ES-I3 (cell line): Measurements from ENCODE around the gene ETV6.

Experiments
- H3K36me3 ChIP-seq: 2 replicates; pipeline ENCODE4 v1.6.1; 2013; ENCODE audit warnings: mild to moderate bottlenecking, low read length, control low read depth, moderate library complexity; ENCODE audit not compliant: insufficient read depth
- H3K4me1 ChIP-seq: 2 replicates; pipeline ENCODE4 v1.6.1; 2013; ENCODE audit warnings: mild to moderate bottlenecking, control low read depth, low read length; ENCODE audit not compliant: insufficient read depth
- H3K9ac ChIP-seq: 2 replicates; pipeline ENCODE4 v1.6.1; 2013; ENCODE audit warnings: low read depth, mild to moderate bottlenecking, low read length, moderate library complexity
- H3K9me3 ChIP-seq: 2 replicates; pipeline ENCODE4 v1.6.1; 2013; ENCODE audit warnings: mild to moderate bottlenecking, low read length, moderate library complexity; ENCODE audit not compliant: control insufficient read depth, insufficient read depth

ETV6 gene

DNA sequence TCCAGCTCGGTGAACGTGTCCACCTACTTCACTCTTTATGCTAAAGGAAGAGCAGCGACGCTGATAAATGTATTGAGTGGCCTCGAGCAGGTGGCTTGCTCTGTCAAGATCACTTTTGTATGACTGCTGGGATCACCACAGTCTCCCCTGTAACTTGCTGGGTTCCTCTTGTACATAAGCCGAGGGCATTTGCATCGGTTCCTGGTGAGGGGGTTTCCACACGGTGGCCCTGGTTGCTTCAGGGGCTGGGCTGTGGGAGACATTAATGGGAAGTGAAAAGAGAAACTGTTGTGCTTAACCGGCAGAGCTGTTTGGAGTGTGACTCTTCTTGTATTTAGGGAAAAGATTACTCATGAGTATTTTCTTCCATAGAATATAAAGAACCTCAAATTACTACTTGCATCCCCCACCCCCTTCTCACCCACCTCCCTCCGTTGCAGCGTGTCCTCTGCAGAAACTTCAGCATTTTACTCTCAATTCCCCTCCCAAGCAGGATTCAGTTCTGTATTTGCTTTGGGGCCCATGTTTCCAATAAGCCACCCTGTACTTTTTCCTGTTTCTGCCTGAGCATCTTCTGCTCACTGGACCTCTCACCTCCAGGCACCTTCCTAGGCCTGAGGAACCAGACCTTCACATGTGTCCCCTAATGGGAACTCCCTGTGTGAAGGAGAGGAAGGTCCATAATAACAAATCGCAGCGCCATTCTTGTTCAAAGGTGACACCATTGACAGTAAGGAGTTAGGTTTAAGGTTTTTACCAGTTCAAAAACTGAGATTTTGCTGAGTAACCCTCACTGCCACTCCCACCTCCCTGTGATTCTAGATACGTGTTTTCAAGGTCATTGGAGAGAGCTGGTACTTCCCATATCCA is 187.0 kb downstream of the ETV6 start:
- no peaks in the 10 kb centered on the region; the same call in 1 of the 2 replicates for H3K36me3 ChIP-seq
- H3K9me3 ChIP-seq: no peaks in the 10 kb centered on the region
- H3K9ac ChIP-seq: no peak overlapping the region
- peaks cover 6% of the 10 kb centered on the region; the same call in 1 of the 2 replicates for H3K4me1 ChIP-seq

DNA sequence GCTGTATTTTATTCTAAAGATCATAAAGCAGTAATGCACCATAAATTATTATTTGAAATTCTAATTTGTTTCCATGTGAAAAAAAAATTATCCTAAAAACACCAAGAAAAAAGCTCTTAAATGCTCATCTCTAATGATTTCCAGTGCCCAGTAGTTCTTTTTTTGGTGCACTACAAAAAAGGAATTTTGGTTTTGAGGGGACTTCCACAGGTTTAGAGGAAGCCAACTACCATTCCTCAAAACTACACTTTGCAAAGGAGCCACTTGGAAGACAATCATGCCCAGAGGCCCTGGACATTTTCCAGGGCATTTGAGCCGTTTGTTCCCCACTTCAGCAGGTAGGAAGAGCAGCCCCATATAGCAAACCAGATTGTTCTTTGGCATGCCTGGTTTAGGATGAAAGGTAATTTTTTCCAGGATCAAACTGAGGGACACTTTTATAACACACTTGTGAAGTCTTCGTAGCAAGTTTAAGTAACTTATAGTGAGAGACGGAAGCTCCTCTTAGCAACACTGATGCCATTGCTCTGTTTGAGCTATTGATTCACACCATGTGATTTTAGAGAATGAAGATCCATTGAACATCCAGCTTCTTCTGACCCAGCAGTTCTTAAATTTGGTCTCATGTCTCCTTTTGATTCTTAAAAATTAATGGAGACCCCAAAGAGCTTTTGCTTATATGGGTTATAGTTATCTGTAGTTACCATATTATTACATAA is 187.9 kb downstream of the ETV6 start:
- Histone ChIP-seq H3K9ac (no peak overlapping the region), H3K9me3 (no peaks in the 10 kb centered on the region), H3K36me3 (no peaks in the 10 kb centered on the region; the same call in none of the 2 replicates), H3K4me1 (peaks cover 6% of the 10 kb centered on the region; the same call in 1 of the 2 replicates)

DNA sequence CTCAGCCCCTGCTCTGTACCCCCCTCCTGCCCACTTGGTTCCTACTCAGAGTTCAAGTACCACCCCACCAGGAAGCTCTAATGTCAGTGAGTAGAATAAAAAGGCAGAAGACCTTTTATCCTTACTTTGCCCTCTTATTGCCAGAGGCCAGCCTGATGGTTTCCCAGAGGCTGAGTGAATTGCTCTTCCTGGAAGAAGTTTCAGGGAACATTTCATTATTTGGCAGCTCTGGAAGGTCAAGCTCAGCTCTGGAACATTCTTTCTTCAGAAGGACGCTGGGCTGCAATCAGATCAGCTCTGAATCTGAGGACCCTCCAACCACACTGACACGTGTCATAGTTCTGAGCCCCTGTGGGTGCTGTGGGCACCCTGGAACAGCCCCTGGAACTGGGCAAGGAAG is 188.9 kb downstream of the ETV6 start:
- Histone ChIP-seq H3K9ac (no peak overlapping the region), H3K4me1 (peaks cover 6% of the 10 kb centered on the region; the same call in 1 of the 2 replicates), H3K36me3 (no peaks in the 10 kb centered on the region; the same call in none of the 2 replicates), H3K9me3 (no peaks in the 10 kb centered on the region)

DNA sequence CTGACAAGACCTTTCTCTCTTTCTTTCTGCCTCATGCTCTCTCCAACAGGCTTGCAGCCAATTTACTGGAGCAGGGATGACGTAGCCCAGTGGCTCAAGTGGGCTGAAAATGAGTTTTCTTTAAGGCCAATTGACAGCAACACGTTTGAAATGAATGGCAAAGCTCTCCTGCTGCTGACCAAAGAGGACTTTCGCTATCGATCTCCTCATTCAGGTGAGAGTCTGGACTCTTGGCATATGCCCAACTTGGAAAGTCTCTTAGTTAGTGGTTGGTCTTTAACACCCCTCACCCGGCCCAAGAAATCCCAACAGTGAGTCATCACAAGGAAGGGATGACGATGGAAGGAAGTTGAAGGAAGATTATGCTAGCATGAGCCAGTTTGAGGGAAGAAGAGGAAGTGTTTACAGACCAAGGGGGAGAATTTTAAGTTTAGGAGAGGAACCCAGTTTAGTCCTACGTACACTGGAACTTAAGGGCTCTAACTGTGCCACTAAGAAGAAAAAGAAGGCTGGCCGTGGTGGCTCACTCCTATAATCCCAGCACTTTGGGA is 189.7 kb downstream of the ETV6 start:
- Histone ChIP-seq H3K36me3 (no peaks in the 10 kb centered on the region; the same call in none of the 2 replicates), H3K9me3 (no peaks in the 10 kb centered on the region), H3K9ac (no peak overlapping the region), H3K4me1 (peaks cover 6% of the 10 kb centered on the region; the same call in 1 of the 2 replicates)

DNA sequence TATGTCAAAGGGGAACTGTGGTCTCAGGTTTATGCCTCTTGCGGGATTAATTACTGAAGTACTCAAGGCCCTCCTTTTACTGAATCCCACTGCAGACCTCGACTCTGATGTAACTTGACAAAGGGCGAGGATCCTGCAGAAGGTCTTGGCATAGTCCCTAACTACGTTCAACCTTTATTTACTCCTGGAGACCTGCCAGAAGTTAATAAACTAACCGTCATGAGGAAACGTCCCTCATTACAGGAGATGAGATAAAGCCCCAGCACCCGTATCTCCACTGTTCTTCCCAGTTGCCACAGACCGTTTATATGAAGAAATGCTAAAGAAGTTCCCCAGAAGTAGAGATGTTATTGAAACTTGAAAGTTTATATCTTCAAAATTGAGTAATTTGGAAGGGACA is 190.9 kb downstream of the ETV6 start:
- Histone ChIP-seq H3K9me3 (no peaks in the 10 kb centered on the region), H3K4me1 (peaks cover 6% of the 10 kb centered on the region; the same call in 1 of the 2 replicates), H3K9ac (no peak overlapping the region), H3K36me3 (no peaks in the 10 kb centered on the region; the same call in none of the 2 replicates)

DNA sequence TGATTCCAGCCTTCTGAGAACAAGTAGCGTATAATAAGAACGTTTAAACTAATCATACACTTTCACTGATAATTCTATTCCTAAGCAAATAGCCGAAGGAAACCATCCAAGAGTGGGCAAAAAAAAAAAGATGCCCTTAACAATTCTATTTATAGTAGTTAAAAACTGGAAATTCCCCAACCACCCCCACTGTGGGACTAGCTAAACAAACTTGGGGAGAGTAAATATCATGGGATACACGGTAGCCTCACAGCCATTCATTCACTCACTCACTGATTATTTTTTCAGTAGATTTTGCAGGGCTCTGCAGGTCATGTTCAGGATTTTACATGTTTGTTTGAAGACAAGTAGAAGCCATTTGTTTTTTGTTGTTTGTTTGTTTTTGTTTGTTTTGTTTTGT is 197.0 kb downstream of the ETV6 start:
- H3K36me3 ChIP-seq: peaks cover 6% of the 10 kb centered on the region; the same call in 1 of the 2 replicates

DNA sequence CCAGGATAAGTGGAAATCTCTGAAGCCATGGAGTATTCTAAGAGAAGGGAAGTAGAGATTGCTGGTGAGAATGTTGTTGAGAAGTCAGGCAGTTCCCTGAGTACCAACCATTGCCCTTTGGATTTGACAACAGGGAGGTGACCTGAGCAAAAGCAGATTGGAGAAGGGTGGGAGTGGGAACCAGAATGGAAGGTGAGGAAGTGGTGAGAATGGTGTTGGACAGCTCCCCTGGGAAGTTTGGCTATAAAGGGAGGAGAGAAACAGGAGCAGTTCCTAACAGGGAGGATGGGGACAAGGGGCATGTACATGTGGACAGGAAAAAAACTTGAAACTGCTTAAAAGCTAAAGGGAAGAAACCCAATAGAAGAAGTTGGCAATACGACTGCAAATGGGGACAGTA is 198.1 kb downstream of the ETV6 start:
- 0 out of 2 replicates have a peak, but pooled peaks cover 6% of the 10 kb centered on the region for H3K36me3 ChIP-seq
- peaks cover 9% of the 10 kb centered on the region for H3K4me1 ChIP-seq
- no peak overlapping the region for H3K9ac ChIP-seq
- no peaks in the 10 kb centered on the region for H3K9me3 ChIP-seq

More for the DNA sequence above, 197.0 kb downstream of the ETV6 start:
- Histone ChIP-seq H3K9ac (no peak overlapping the region), H3K4me1 (peaks cover 6% of the 10 kb centered on the region), H3K9me3 (no peaks in the 10 kb centered on the region)

DNA sequence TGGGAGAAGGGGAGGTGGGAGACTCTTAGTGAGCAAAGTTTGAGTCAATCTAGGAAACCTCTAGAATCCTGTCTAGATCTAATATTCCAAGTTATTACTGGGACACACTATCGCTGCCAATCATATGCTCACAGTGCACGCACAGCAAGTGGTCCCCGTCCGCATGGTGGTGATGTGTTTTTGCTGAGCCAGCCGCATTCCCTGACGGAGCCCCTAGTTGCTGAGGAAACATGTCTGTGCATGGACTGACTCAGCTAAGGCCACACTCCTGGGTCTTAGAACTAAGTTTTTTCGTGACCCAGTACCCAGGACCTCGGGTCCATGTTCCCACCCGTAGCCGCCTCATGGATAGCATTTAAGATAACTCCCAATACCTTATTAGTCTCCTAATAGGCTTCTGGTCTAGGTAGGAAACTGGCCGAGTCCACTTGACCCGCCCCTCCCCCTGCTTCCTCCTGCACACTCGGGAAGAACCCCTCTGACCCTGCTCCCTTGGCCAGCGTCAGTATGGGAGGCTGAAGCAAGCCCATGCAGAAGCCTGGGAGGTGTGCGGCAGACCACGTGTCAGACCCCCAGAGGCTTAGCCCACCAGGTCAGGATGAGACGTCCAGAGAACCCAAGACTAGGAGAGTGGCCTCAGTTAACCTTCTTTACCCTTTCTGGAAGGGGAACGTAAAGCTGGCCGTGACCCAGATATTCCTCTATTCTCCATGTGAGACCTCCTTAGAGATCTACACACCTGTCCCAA is 200.5 kb downstream of the ETV6 start:
- peaks cover 14% of the 10 kb centered on the region for H3K4me1 ChIP-seq
- no peaks in the 10 kb centered on the region for H3K9me3 ChIP-seq
- no peak overlapping the region for H3K9ac ChIP-seq
- H3K36me3 ChIP-seq: 0 out of 2 replicates have a peak, but pooled peaks cover 6% of the 10 kb centered on the region

DNA sequence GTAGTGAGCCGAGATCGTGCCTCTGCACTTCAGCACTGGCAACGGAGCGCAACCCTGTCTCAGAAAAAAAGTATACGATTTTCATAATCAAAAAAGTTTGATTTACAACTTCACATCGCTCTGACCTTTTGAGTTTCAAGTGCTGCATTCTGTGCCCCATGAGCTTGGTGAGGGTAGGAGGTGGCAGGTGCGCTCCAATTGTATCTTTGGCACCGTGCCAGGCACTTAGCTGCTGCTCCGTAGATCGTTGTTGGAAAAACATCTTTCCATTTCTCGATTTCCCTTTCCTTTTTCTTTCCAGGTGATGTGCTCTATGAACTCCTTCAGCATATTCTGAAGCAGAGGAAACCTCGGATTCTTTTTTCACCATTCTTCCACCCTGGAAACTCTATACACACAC is 203.7 kb downstream of the ETV6 start:
- Histone ChIP-seq H3K9me3 (no peaks in the 10 kb centered on the region), H3K9ac (no peak overlapping the region), H3K4me1 (peaks cover 42% of the 10 kb centered on the region), H3K36me3 (no peaks in the 10 kb centered on the region; the same call in 1 of the 2 replicates)

DNA sequence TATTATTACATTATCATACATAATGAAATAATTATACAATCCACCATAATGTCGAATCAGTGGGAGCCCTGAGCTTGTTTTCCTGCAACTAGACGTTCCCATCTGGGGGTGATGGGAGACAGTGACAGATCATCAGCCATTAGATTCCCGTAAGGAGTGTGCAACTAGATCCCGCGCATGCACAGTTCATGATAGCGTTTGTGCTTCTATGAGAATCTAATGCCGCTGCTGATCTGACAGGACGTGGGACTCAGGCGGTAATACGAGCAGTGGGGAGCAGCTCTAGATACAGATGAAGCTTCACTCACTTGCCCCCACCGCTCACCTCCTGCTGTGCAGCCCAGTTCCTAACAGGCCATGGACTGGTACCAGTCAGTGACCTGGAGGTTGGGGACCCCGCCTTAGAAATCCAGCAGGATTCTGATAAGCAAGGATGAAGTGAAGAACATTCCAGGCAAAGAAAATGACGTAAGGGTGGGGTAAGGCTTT is 204.6 kb downstream of the ETV6 start:
- H3K36me3 ChIP-seq: no peaks in the 10 kb centered on the region; the same call in 1 of the 2 replicates
- H3K9me3 ChIP-seq: no peaks in the 10 kb centered on the region
- H3K9ac ChIP-seq: no peak overlapping the region
- H3K4me1 ChIP-seq: peaks cover 46% of the 10 kb centered on the region

DNA sequence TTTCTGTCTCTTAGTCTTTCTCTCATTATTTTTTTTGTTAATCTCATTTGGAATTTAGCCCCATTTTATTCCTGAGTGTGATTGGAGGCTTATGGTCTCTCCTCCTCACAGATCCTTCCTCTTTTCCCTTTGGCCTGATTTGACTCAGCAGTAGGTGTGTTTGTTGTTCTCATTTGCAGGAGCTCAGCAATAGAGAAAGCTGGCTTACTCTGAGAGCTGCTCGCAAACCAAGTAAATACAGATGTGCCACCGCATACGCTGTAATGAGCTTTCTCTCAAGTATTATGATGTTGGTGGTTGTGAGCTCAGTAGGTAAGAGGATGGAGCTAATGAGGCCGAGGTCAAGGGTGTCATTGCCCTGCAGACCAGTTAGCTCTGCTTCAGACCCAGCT is 206.5 kb downstream of the ETV6 start:
- Histone ChIP-seq H3K9ac (peak overlapping the region; percentile 19), H3K9me3 (no peaks in the 10 kb centered on the region), H3K36me3 (no peaks in the 10 kb centered on the region; the same call in 1 of the 2 replicates), H3K4me1 (peaks cover 39% of the 10 kb centered on the region)

DNA sequence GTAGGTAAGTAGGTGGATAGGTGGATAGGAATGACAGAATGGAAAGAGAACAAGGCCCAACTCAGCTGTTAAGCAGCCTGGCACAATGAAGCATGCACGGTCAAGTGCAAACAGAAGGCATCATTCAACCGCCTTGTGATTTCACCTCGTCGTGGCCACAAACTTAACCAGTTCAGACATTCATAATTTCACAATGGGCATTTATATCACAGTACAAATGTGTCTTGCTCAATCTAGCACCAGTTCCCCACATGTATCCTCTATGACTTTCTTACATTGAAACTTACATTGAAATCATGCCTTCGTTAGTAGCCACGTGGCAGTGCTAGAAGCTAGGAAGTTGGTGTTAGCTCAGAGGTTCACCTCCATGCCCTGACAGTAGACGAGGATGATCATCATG is 207.5 kb downstream of the ETV6 start:
- Histone ChIP-seq H3K36me3 (no peaks in the 10 kb centered on the region; the same call in 1 of the 2 replicates), H3K4me1 (peaks cover 39% of the 10 kb centered on the region), H3K9ac (no peak overlapping the region), H3K9me3 (no peaks in the 10 kb centered on the region)

DNA sequence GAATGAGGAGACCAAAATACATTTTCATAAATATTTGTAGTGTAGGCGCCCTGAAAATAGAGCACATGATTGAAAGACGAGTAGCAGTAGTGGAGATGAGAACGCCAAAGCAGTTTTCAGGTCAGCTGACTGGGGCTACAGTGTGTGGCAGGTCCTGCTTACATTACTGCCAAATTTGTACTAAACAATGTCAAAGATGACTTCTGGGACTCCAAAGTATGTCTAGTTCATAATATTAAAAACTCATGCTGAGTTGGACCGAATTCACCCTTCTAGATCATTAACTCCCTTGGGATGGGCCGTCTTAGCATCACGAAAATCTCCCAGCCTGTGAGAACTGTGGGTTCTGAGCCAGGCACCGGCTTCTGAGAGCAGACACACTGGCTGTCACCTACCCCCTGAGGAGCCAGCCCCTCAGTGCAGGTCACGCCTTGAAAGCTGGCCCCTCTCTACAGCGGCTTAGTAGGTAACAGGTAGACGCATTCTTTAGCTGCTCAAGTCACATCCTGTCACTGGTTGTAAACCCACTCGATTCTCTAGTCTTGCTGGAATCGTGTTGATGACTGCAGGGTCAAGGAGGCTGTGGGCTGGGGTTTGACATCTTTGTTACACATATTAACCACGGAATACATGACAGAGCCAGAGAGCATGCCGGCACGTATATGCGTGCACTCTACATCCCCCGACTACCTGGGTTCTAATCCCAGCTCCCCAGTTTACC is 210.4 kb downstream of the ETV6 start:
- Histone ChIP-seq H3K9me3 (no peaks in the 10 kb centered on the region; the same call in 1 of the 2 replicates), H3K36me3 (no peaks in the 10 kb centered on the region; the same call in 1 of the 2 replicates), H3K9ac (no peak overlapping the region), H3K4me1 (peaks cover 31% of the 10 kb centered on the region)
